GM21619 (cell line): ENCODE results near the gene RPEL1.
"Not testable (repeated sequence)": the region's sequence is repeated elsewhere in the genome, so short reads cannot be mapped to it uniquely, and the experiment has no call there.

ENCODE experiments used
- ATAC-seq: cut with Tn5 transposase; IDR thresholded peaks from one replicate; pipeline ENCODE4 v1.9.1; 2021; ENCODE audit not compliant: unreplicated experiment

The RPEL1 gene

GRCh38 chr10:103245587-103245986 lies at the start of gene RPEL1:
Gene RPEL1 (plus strand): TSS chr10:103245887. CDS start chr10:103245997, 110 bp downstream.
- ATAC-seq = not testable (repeated sequence)

- no peak for ATAC-seq
Measured at GRCh38 chr10:103196516-103196915, 49.2 kb upstream of the RPEL1 start.

DNA sequence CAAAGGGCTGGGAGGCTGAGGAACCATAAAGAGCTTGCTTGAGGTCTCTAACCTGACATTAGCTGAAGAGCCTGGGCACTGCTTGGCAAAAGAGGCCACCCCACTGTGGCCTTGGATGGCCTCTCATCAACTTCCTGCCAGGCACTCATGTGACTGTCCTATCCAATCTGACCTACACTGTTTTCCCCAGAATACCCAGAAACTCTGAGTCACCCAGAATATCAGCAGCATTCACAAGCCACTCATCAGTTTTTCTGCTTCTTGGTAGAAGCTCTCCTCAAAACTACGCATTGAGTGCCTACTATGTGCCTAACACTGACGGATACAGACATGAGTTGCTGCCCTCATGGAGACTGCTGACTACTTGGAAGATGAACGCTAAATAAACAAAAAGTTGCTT lies 48.5 kb upstream of the RPEL1 start:
- no peak for ATAC-seq

GRCh38 chr10:103197903-103198302 lies 47.8 kb upstream of the RPEL1 start:
- ATAC-seq = no peak

DNA sequence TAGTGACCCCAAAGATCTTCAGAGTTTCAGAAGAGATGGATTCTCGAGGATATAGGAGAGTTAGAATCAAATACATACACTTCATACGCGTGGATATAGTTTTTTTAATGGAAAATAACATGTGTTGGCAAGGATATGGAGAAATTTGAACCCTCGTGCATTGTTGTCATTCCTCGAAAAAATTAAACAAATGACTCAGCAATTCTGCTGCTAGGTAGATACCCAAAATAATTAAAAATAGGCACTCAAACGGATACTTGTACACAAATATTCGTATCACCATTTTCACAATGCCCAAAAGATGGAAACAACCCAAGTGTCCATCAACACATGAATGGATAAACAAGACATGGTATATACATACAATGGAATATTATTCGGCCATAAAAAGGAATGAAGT lies 47.0 kb upstream of the RPEL1 start:
- ATAC-seq = no peak

DNA sequence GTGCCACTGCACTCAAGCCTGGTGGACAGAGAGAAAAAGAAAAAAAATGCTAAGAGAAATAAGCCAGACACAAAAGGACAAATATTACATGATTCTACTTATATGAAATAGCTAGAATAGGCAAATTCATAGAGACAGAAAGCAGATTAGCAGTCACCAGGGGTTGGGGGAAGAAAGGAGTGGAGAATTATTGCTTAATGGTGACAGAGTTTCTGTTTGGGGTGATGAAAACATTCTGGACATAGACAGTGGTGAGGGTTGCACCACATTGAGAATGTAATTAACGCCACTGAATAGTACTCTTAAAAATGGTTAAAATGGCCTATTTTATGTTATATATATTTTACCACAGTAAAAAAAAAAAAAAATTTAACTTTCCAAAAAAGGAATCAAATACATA lies 46.2 kb upstream of the RPEL1 start:
- no peak for ATAC-seq

GRCh38 chr10:103202319-103202718 lies 43.4 kb upstream of the RPEL1 start:
- ATAC-seq = no peak

DNA sequence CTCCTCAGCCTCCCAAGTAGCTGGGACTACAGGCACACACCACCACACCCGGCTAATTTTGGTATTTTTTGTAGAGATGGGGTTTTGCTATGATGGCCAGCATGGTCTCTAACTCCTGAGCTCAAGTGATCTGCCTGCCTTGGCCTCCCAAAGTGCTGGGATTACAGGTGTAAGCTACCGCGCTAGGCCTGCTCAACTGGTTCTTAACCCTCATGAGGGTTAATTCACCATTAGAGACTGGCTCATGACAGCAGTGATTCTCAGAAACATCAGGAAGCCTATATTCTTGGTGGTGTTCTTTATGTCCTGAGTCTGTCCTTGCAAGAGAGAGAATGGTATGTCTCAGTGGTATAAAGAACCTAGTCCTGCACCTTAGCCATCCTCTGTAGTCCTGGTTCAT lies 42.2 kb upstream of the RPEL1 start:
- no peak for ATAC-seq

GRCh38 chr10:103204353-103205255 lies 41.1 kb upstream of the RPEL1 start:
- ATAC-seq = no peak

GRCh38 chr10:103205401-103205800 lies 40.3 kb upstream of the RPEL1 start:
- not testable (repeated sequence) for ATAC-seq

DNA sequence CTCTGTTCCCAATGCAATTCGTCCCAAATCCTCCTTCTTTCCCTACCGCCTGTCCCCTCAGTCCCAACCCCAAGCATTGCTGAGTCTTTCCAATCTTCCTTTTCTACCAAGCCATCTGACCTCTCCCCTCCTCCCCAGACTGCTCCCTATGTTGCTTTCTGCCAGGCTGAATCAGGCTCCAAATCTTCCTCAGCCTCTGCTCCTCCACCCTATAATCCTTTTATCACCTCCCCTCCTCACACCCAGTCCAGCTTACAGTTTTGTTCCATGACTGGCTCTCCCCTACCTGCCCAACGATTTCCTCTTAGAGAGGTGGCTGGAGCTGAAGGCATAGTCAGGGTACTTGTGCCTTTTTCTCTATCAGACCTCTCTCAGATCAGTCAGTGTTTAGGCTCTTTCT lies 39.0 kb upstream of the RPEL1 start:
- ATAC-seq = not testable (repeated sequence)

DNA sequence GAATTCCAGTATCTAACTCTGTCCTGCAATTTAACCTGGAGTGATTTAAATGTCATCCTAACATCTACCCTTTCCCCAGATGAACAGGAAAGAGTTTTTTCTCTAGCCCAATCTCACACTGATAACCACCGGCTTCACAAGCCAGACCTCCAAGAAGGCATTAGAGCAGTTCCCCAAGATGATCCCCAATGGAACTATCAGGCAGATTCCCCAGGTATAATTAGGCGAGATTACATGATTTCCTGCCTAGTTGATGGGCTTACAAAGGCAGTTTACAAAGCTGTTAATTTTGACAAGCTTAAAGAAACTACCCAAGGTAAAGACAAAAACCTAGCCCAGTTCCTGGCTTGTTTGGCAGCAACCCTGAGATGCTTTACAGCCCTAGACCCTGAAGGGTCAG lies 38.5 kb upstream of the RPEL1 start:
- no peak for ATAC-seq

- ATAC-seq = not testable (repeated sequence)
Measured at GRCh38 chr10:103207643-103208042, 38.0 kb upstream of the RPEL1 start.

DNA sequence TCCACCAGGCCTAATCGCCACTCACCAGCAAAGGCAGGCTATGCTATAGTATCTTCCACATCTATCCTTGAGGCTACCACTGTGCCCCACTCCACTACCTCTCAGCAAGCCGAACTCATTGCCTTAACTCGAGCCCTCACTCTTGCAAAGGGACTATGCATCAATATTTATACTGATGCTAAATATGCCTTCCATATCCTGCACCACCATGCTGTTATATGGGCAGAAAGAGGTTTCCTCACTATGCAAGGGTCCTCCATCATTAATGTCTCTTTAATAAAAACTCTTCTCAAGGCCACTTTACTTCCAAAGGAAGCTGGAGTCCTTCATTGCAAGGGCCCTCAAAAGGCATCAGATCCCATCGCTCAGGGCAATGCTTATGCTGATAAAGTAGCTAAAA lies 35.4 kb upstream of the RPEL1 start:
- not testable (repeated sequence) for ATAC-seq

DNA sequence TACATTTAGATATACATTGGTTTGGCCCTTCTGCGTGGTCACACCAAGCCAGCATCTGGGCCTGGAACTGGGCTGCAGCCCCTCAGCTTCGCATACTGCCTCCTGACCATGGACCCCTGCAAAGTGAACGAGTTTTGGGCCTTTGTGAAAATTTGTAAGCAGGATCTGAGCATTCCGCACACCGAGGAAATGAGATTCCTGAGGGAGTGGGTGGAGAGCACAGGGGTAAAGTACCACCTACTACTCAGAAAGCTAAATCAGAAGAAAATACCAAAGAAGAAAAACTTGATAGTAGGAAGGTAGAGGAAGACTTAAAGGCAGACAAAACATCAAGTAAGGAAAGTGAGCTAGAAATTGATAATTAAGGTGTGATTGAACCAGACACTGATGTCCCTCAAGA lies 30.1 kb upstream of the RPEL1 start:
- no peak for ATAC-seq

DNA sequence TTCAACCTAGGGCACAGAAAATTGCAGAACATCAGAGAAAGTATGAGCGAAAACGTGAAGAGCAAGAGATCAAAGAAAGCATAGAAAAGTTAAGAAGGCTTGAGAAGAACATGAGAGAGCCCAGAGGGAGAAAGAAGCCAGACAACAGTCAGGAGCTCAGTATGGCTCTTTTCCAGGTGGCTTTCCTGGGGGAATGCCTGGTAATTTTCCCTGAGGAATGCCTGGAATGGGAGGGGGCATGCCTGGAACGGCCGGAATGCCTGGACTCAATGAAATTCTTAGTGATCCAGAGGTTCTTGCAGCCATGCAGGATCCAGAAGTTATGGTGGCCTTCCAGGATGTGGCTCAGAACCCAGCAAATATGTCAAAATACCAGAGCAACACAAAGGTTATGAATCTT lies 29.3 kb upstream of the RPEL1 start:
- ATAC-seq = not testable (repeated sequence)

- no peak for ATAC-seq
Measured at GRCh38 chr10:103224133-103224532, 21.6 kb upstream of the RPEL1 start.

- not testable (repeated sequence) for ATAC-seq
Measured at GRCh38 chr10:103224721-103225120, 21.0 kb upstream of the RPEL1 start.

GRCh38 chr10:103225939-103226338 lies 19.7 kb upstream of the RPEL1 start:
- ATAC-seq = no peak

DNA sequence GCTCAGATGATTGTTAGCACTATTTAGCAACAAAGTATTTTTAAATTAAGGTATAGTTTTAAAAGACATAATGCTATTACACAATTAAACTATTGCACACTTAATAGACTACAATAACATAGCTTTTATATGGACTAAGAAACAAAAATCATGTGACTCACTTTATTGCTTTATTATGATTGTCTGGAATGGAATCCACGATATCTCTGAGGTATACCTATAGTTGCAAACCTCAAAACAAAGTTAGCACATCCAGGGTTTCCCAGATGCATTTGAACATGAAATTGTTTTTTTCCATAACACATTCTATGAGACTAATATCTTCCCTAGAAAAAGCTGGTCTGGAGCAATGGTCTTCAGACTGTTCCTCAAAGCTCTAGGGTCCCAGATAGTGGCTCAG lies 18.3 kb upstream of the RPEL1 start:
- no peak for ATAC-seq

GRCh38 chr10:103231047-103231551 lies 14.6 kb upstream of the RPEL1 start:
- no peak for ATAC-seq

DNA sequence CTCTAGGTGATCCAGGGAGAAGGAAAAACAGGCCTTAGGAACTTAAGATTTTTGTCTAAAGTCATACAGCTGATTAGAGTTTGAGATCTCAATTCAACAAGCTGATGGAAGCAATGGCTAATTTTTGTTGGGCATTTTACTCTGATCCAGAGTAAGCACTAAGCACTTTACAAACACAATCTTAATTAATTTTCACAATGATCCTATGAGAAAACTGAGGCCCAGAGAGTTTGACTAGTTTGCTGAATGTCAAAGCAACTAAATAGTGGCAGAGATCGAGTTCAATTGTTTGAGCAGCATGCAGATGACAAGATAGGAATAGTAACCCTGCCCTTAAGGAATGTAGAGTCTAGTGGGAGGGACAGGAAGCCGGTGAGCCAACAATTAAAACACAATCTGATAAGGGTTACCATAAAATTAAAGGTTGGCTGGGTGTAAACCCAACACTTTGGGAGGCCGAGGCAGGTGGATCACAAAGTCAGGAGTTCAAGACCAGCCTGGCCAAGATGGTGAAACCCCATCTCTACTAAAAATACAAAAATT lies 13.5 kb upstream of the RPEL1 start:
- ATAC-seq = no peak
